GM12874 (cell line): ENCODE results near the gene PDZRN3.

Source experiments
- CTCF ChIP-seq: IDR thresholded peaks from 2 replicates; pipeline ENCODE4 v1.5.1; 2011; ENCODE audit warnings: low read depth, mild to moderate bottlenecking, control low read depth, low read length, moderate library complexity; ENCODE audit not compliant: insufficient read depth

The PDZRN3 gene

DNA sequence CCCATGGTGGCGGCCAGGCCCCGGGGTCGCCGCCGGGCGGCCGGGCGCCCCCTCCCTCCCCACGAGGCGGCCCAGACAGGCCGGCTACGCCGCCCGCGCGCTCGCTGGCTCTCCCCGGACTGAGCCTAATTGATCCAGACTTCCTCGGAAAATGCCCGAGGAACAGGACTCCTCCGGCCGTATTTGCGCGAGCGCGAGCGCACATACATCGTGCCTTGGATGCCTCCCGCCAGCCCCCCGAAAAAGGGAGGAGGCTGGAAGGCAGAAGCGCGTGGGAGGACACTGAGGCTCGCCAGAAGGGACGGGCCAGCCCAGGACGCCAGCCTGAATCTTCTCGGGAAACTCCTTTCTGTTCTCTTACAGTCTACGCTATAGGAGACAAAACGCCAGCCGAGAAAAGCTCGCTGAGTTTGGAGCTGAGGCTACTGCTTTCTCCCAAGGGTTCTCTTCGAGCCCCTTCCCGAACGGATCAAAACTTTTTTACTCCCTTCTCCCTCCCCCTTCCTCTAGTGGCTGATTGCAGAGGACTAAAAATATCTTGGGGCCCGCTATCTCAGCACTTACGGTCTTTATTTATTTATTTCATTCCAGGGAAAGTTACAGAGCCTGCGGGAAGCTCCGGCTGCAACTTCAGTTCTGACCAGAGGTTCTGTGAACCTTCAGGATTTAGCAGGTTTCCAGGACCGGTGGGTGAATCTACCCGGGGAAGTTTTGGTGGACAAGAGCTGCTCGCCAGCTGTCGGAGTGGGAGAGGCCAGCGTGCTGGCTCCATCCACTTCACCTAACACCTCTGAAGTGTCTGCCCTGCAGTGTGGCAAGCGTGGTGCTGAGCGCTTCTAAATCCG lies at the start of gene PDZRN3:
Gene PDZRN3 (minus strand): TSS at position 121 of the 845 bp plus-strand sequence.
- no peak for TF ChIP-seq CTCF

DNA sequence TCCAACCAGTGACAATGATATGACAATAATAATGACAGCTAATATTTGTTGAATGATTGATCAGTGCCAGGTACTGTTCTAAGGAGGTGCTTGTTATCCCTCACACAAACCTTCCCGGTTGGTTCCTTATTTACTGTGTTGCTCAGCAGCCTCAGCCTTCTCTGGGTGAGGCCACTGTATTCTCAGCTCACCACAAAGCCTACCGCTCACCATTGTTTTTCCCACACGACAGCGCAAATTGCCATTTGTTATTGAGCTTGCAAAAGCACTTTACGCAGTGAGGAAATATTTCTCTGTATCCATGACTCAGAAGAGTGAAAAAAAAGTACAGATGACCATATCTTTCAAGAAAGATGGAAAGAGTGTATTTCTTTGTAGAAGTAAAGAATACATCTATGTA lies 49.5 kb upstream of the PDZRN3 start:
- TF ChIP-seq CTCF, result no peak

DNA sequence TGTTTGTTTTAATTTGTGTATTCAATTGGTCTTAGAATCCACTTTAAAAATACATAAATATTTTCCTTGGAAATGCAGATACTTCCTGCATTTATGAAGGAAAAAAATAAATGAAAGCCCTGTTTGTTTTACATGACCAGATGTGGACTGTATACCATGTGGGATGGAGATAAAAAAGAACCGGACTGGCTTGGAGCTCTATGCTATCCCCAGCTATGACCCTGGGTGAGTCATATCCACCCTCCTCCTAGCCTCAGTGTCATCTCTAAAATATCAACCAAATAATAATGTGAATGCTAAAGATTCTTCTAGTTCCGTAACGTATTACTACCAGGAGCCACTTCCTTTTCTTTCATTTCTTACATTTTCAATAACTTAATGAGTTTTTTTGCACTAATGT lies 44.5 kb upstream of the PDZRN3 start:
- no peak for TF ChIP-seq CTCF

- TF ChIP-seq CTCF, result no peak
Observed at GRCh38 chr3:73668391-73668790, 43.6 kb upstream of the PDZRN3 start.

DNA sequence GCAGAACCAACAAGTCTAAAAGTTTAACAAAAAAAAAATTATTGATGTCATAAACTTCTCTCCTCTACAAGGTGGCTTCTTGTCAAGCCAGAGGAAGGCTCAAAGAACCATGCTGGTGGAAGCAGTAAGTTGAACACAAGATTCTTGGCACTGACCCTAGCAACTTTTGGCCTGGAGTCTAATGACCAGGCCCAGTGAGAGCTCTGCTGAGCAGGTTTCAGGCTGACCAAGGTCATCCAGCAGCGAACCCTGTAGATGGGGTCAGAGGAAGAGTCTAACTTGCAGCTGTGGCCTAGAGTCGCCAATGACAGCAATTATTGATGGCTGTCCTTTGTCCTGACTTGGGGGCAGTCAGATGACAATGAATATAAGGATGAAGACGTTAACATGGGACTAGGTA lies 43.1 kb upstream of the PDZRN3 start:
- TF ChIP-seq CTCF, result no peak

GRCh38 chr3:73665286-73665685 lies 40.5 kb upstream of the PDZRN3 start:
- TF ChIP-seq CTCF, result no peak

GRCh38 chr3:73664389-73664788 lies 39.6 kb upstream of the PDZRN3 start:
- TF ChIP-seq CTCF, result no peak
